HG03342 (cell line): Measurements from ENCODE around the gene GBE1.

Experiments
- ATAC-seq: cut with Tn5 transposase; IDR thresholded peaks from one replicate; pipeline ENCODE4 v1.9.1; 2021; ENCODE audit warnings: mild to moderate bottlenecking, moderate library complexity; ENCODE audit not compliant: unreplicated experiment

Gene GBE1

DNA sequence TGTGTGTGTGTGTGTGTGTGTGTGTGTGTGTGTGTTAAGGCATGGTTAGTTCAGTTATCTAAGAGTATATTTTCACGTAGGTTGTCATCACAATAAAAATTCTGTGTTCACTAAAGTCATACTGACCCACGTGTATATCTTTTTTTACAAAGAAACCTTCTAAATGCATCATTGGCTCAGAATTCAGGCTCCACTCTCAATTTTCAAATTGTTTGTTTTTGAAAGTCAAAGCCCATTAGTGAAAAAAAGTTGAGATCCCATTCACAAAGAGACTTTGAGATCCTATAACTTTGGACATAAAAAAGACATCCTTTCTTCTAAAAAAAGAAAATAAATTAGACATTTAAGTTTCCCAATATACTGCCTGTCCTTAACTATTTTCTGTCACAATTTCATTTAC is 59.3 kb downstream of the GBE1 start:
- no peak for ATAC-seq

DNA sequence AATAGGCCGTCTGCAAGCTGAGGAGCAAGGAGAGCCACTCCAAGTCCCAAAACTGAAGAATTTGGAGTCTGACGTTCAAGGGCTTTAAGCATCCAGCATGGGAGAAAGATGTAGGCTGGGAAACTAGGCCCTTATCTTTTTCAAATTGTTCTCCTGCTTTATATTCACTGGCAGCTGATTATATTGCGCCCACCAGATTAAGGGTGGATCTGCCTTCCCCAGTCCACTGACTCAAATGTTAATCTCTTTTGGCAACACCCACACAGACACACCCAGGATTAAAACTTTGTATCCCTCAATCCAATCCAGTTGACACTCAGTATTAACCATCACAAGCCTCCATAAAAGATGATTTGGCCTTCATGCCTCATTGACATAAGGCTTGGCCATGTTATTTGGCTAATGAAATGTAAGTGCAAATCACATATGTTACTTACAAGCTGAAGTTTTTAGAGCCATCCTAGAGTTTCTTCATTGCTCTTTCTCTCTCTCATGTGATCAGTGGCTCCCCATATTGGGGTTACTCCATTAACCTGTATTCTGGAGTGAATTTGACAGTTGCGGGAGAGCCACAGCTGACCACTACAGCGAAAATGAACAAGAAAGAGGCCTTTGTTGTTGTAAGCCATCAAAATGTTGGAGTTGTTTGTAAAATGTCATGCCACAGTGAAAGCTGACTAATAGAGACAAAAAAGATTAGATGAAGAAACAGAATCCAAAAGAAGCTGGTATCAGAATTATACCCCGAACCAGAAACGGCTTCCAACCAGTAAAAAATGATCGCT is 61.7 kb downstream of the GBE1 start:
- ATAC-seq, result no peak

DNA sequence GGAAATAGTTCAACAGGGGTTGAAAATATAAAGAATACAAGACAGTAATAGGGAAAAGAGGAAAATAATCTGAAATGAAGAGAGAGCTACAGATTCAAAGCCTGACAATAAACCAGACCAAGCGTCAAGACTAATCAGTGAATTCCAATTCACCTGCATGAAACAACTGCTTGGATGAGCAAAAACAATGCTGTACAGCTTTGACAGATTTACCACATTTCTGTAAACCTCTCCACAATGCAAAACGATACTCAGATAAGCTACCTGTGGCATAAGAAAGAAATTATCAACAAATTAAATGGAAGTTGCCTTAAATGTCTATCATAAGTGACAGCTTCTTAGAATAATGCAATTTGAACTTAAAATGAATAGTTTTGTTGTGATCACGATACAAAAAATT is 65.4 kb downstream of the GBE1 start:
- ATAC-seq, result no peak

DNA sequence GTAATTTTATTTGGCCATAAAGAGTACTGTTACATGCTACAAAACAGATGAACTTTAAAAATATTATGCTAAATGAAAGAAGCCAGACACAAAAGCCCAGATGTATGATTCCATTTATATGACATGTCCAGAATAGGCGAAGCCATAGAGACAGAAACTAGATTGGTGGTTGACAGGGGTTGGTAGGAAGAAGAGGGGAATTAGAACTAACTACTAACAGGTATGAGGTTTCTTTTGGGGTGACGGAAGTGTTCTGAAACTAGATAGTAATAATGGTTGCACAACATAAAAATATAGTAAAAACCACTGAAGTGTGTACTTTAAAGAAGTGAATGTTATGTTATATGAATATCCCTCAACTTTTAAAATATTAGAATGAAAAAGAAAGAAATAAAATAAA is 66.1 kb downstream of the GBE1 start:
- ATAC-seq, result no peak

DNA sequence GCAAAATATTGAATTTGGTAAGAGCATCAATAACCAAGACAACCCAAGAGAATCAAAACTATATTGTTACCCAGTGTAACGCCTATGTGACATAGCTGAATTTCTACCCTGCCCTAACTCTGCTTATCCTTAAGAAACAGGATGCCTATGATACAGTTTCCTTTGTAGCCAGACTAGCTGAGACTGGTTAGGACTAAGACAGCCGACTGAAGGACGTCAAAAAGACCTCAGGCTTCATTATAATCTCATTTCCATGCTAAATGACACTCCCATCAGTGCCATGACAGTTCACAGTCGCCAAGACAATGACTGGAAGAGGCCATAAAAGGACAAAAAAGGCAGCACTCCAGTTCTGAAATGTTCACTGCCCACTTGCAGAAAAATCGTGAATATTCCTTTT is 66.8 kb downstream of the GBE1 start:
- ATAC-seq, result no peak

DNA sequence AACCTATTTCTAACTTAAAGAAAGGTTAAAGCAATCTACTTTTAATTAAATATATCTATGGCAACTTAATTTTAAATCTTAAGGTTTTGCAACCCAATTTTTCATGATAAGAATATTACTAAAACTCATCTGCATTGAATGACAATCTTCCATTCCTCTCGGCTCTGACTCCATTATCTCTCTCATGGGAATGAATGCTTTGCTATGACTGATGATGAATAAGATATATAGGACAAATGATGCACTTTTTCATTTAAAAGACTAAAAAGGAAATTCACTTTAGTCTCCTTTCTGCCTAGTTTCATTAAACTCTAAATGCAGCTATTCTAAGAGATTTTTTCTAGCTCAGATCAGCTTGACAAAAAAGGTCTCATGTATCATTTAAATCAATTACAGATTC is 68.7 kb downstream of the GBE1 start:
- no peak for ATAC-seq

DNA sequence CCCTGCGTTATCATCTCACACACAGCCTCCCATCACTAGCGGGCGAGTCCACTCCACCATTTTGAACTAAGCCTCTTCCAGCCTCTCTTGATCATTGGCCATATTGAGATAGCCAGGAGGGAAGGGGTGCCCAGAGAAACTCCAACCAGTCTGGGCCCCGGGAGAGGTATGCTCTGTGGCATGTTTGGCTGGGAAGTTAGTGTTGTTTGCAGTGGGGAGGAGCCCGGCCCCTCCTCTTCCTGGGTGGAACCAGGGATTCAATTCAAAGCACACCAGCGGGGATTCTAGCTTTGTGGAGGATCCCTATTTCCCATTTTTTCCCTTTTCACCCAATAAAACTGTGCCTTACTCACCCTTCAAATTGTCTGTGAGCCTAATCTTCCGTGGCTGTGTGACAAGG is 71.8 kb downstream of the GBE1 start:
- ATAC-seq, result no peak

DNA sequence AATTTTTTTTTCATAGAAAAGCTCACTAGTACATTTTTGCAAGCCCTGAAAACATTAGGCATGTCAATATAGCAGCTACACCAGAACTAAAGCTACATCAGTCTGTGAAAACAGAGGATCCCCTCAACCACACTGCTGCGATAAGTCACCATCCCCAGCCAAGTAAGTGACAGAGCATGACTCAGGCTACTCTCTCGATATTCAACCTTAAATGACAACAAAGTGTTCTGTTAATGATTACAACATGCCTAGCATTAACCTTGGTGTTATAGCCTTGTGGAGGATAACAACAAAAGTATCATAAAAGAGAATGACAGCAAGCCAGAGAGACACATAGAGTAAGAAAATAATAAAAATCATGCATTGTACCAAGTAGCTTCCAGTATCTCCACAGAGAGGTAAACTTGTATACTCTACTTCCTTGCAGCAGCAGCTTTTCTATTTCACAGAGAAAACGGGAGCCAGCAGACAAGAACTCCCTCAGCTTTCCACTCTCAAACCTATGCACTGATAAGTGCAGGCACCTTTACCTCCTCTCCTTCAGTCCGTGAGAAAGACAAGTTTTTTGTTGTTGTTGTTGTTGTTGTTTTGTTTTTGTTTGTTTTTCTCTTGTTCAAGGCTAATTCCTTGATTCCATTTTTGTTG is 76.6 kb downstream of the GBE1 start:
- ATAC-seq, result no peak

DNA sequence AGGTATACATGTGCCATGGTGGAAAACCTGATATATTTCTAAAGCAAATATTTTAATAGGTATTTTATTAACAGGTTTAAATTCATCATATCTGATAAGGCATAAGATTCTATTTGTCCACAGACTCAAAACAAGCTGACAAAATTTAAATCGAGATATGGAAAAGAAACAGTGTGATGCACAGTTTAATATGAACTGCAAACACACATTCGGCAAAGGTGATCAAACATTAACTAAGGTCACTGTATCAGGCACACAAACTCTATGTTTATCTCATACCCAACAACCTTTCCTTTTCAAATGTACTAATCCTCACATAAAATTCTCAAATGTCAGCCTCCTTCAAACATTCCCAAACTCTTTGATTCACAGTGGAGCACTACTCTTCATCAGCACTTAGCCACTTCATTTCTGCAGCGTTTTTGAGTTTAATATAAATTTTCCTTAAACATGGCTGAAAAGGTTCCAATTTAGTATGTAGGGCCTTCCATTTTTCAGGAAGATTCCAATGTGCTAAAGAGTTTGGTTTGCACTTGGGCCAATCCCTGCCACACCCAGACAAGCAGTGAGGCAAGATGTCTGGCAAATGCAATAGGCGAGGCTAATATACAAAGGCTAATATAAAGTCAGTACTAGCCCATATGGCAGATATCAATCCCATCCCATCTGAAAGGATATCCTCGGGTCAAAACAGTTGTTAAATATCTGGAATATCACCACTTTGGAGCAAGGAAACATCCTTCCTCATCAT is 84.6 kb downstream of the GBE1 start:
- no peak for ATAC-seq

DNA sequence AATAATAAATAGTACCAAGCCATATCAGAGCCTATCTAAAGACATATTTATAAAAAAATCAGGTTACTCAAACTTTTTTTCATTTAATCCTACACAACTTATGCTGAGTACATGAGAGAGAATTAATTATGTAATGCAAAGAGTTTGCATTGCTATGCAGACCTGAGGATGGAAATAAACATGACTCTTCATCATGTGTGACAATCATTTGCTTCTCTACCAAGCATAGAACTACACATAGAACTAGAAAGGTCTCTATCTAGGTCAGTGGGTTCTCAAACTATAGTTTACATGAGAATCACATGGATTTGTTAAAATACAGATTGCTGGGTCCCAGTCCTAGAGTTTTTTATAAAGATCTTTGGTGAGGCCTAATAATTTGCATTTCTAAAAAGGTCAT is 86.8 kb downstream of the GBE1 start:
- ATAC-seq, result no peak

DNA sequence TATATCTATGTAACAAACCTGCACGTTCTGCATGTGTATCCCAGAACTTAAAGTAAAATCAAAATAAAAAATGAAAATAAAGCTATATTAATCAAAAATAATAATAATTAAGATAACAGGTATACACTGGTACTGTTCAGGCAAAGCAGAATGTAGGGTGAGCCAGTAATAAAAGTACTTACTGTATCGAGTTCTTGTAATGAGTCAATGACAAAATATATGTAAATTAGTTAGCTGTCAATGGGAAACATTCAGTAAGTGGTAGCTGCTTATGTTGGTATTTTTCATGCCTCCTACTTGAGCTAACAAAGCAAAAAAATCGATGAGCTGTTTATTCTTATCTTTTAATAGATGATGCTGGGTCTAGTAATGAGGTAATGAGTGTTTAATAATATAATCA is 93.2 kb downstream of the GBE1 start:
- ATAC-seq, result no peak

DNA sequence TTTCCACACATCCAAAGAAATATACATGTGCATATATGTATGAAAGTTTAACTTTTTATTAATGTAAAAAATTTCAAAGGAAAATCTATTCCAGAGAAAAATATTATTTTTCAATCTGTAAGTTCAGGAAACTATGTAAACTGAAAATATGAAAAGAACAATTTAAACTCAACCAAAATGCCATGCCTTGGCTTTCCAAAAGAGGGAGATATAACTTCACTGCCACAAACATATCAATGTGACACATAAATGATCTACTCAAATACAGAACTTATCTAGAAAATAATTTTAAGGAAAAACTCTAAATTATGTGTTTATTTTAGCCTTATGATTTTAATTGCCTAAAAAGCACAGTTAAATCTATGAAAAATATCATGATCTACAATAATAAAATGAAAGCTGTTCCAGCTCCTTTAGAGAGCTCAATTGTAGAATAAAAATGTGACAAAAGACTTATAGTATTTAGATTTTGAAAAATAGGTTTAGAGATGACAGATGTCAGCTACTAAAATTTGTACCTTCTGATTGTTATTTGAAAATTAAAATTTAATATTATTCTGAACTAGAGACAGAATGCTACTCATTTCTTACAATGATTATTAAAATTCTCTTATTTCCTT is 94.8 kb downstream of the GBE1 start:
- no peak for ATAC-seq

DNA sequence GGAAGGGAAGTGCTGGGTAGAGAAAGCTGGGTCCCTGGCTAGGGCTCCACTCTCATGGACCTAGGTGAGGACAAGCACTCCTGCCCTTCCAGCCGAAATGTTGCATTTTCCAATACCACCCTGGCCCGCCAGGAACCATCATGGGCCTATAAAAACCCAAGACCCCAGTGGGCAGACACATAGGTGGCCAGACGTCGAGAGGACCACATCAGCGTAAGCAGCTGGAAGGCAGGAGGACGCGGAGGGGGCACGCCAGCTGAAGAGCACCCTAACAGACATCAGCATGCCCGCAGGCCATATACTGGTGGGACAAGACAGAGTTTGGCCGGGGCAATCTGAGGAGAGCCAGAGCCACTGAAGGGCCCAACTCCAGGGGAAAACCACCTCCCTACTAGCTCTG is 98.3 kb downstream of the GBE1 start:
- ATAC-seq, result no peak

DNA sequence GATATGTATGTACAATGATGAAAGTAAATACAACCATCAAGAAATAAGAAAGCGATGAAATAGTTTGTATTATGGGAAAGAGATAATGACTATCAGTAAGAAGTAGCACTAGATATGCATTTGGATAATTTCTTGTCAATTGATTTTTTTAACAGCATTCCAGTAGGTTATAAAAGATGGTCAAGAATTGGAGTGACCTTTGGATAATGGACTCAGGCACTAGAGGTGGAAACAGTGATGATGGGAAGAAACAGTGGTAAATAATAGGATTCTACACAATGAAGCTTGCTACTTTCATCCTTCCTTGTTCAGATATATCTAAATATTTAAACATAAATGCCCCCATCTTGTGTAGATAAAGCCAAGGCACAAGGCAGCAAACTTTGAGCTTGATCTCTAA is 101.4 kb downstream of the GBE1 start:
- no peak for ATAC-seq

DNA sequence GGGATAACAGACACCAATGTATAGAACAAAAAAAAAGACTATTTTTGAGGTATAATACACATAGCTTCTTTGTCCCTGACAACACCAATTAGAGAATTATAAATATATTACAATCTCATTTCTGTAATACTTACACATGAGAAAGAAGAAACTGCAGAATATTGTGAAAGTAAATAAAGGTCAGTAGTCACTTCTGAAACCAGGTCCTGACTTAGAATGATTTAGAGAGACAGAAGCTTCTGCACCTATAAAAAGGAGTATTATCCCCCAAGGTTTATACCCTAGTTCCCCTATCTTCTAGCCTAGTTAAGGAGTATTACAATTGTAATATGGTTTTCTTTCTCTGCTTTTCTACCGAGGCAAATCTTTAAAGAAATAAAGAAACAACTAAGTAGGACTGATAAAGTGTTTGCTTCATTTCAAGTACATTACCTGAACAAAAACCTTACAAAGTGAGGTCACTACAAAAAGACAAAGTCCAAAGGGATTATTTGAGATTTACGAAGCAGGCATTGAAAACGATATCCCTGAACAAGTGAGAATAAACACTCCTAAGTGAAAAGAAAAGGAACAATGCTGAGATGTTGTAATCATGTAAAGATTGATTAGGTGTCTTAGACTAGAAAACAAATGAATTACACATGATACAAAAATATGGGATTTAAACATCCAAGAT is 103.0 kb downstream of the GBE1 start:
- ATAC-seq, result no peak

DNA sequence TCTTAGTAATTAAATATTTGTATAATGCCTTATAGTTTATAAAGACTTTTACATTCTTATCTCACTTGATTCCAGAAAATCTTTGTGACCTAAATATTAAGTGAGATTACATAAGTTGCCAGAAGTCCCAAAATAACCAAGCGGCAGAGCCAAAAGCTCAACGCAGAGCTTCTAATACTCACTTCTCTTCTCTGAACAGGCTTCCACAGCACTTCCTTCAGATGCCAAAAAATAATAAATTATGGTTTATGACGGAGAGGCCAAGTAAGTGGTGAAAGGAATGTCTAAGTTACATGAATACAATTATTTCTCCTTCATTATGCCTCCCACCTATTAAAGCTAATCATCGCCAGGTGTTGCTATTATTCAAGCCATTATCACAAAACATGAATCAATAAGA is 110.3 kb downstream of the GBE1 start:
- ATAC-seq, result no peak

DNA sequence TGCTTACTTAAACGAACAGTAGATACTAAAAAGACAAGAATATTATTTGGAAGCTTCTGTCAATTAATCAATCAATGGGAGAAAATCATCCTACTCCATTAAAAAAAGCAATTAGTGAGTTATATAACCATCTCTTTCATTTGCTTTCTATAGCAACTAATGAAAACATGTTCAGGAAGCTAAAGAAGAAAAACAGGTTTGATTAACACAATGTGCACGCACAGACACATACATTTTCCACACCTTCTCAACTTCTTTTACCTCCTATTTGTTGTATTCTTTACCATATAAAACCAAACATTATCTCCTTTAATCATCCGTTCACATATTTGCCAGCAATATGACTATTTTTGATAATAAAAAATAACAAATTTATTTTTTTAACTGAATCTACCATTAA is 111.3 kb downstream of the GBE1 start:
- no peak for ATAC-seq

DNA sequence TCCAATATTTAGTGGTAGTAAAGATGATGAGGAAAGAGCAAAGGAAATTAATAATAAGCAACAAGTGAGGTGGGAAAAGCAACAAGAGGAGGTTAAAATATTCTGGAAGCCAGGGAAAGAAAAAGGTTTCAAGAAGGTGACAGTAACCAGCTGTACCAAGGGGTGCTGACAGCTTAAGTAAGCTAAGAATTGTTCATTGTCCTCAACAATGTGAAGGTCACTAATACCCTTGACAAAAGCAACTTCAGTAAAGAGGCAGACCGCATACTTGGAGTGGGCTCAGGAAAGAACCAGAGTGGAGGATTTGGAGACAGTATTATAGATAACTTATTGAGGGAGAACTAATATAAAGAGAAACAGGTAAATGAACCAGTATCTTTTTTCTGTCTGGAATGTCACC is 116.2 kb downstream of the GBE1 start:
- no peak for ATAC-seq

DNA sequence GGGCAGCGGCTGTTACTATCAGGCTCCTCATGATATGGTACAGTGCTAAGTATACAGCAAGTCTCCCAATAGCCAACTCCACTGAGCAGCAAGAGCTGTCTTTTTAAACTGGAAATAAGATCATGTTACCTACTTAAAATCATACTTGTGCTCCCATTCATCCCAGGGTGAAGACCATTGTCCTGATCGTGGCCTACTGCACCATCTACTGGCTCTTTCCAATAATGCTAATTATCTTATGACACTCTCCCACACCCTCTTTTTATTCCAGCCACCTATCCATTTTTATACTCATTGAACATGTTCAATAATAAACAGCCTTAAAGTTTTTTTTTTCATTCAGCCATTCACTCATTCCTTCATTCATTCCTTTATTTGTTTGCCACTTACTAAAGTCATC is 117.7 kb downstream of the GBE1 start:
- no peak for ATAC-seq

DNA sequence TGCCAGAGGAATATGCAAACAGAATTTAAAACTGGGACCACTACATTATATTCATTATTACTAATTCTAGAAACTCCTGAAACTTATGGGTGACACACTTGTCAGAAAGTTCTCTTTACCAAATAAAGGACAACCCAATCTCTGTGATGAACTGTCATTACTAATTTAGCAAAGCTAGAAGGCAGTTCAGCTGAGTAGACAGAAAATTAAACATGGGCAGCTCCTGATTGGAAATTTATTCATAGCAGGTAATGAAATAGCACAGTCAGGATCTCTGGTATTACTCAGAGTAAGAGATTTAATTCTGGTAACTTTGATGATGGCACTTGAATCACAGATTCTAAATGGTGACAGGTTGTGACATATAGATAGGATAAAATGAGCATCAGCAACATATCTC is 123.0 kb downstream of the GBE1 start:
- no peak for ATAC-seq

DNA sequence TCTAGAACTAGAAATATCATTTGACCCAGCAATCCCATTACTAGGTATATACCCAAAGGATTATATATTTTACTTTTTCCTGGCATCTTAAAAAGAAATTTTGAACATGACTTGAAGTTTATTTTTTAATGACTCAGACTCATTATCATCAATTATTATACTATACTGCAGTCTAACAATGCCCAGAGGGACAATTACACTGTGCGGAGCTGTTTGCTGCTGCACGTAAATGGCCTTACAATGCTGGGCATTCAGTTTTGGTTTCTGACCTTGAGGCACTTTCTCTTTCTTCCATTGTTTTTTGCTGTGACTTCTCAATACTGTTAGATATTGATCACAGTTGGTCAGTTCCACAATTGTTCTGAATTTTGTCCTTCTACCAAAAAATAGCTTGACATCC is 128.8 kb downstream of the GBE1 start:
- ATAC-seq, result no peak
